ENCODE measurements around the gene GOLGA6C.
"Not testable (repeated sequence)": the region's sequence is repeated elsewhere in the genome, so short reads cannot be mapped to it uniquely, and the experiment has no call there.

DNA sequence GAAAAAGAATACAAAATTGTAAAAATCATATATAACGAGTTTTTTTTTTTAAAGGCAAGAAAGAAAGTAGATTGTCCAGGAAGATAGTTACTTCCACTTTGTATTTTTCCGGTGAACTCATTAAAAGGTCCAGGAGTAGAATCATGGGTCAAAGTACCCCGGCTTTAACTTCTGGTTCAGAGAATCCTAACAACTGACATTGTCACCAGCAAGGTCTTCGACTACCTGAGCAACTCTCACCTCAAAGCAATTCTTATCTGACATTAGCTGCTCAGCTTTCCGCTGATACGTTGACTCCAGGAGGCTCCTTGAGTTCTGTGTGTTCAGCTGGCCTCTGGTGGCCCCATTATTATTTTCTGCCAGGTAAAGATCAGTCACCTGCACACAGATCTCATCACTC lies 9.1 kb upstream of the GOLGA6C start:
- TF ChIP-seq, protein P1, sequence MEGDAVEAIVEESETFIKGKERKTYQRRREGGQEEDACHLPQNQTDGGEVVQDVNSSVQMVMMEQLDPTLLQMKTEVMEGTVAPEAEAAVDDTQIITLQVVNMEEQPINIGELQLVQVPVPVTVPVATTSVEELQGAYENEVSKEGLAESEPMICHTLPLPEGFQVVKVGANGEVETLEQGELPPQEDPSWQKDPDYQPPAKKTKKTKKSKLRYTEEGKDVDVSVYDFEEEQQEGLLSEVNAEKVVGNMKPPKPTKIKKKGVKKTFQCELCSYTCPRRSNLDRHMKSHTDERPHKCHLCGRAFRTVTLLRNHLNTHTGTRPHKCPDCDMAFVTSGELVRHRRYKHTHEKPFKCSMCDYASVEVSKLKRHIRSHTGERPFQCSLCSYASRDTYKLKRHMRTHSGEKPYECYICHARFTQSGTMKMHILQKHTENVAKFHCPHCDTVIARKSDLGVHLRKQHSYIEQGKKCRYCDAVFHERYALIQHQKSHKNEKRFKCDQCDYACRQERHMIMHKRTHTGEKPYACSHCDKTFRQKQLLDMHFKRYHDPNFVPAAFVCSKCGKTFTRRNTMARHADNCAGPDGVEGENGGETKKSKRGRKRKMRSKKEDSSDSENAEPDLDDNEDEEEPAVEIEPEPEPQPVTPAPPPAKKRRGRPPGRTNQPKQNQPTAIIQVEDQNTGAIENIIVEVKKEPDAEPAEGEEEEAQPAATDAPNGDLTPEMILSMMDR (optimal IDR thresholded peaks at IDR 0.05 in 1 of 3, IDR thresholded peaks at IDR 0.05 in 1 of 3, conservative IDR thresholded peaks at IDR 0.05 in 1 of 3; ENCODE audit: extremely low read depth in 1 of 3, insufficient read depth in 2 of 3, low read length in 3 of 3): not testable (repeated sequence)
- TF ChIP-seq EZH2 (IDR thresholded peaks at IDR 0.05; ENCODE audit: low read length): not testable (repeated sequence)
